ENCODE measurements around the gene PSMA6. TPM values are rescaled to one million over a fixed set of nuclear protein-coding genes. Genes with fewer than 3 reads are reported as not detected.

PSMA6 gene
- total and polyA plus RNA-seq, 2 of the 13 experiments (the other 11 are each of a cell fraction or from before 2014, with no cell fraction given): 525 to 1,109 TPM

- TF ChIP-seq, protein P1, sequence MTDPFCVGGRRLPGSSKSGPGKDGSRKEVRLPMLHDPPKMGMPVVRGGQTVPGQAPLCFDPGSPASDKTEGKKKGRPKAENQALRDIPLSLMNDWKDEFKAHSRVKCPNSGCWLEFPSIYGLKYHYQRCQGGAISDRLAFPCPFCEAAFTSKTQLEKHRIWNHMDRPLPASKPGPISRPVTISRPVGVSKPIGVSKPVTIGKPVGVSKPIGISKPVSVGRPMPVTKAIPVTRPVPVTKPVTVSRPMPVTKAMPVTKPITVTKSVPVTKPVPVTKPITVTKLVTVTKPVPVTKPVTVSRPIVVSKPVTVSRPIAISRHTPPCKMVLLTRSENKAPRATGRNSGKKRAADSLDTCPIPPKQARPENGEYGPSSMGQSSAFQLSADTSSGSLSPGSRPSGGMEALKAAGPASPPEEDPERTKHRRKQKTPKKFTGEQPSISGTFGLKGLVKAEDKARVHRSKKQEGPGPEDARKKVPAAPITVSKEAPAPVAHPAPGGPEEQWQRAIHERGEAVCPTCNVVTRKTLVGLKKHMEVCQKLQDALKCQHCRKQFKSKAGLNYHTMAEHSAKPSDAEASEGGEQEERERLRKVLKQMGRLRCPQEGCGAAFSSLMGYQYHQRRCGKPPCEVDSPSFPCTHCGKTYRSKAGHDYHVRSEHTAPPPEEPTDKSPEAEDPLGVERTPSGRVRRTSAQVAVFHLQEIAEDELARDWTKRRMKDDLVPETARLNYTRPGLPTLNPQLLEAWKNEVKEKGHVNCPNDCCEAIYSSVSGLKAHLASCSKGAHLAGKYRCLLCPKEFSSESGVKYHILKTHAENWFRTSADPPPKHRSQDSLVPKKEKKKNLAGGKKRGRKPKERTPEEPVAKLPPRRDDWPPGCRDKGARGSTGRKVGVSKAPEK (CRISPR knock-in tag; IDR thresholded peaks at IDR 0.05; ENCODE audit: borderline replicate concordance): no peak
- 0 out of 2 replicates have a peak, but pooled peaks have one; percentile 43 for TF ChIP-seq MXD1 (CRISPR knock-in tag; IDR thresholded peaks at IDR 0.05)
- TF ChIP-seq ZNF850 (CRISPR knock-in tag; conservative IDR thresholded peaks at IDR 0.05): no peak
- TF ChIP-seq IKZF1 (IDR thresholded peaks at IDR 0.05): no peak
- TF ChIP-seq BATF2 (CRISPR knock-in tag; IDR thresholded peaks at IDR 0.05): no peak
- peak; percentile 72 for TF ChIP-seq ZNF619 (CRISPR knock-in tag; IDR thresholded peaks at IDR 0.05)
- TF ChIP-seq ZNF44 (CRISPR knock-in tag; IDR thresholded peaks at IDR 0.05): no peak
- TF ChIP-seq HMGA1 (CRISPR knock-in tag; conservative IDR thresholded peaks at IDR 0.05): no peak
- no peak for TF ChIP-seq CSRNP1 (CRISPR knock-in tag; IDR thresholded peaks at IDR 0.05)
- peak; percentile 12; the same call in 1 of the 2 replicates for TF ChIP-seq MIER3 (CRISPR knock-in tag; IDR thresholded peaks at IDR 0.05; ENCODE audit: borderline replicate concordance)
- 0 out of 2 replicates have a peak, but pooled peaks have one; percentile 62 for TF ChIP-seq ZNF138 (CRISPR knock-in tag; IDR thresholded peaks at IDR 0.05; ENCODE audit: low read depth)
- TF ChIP-seq, protein P2, sequence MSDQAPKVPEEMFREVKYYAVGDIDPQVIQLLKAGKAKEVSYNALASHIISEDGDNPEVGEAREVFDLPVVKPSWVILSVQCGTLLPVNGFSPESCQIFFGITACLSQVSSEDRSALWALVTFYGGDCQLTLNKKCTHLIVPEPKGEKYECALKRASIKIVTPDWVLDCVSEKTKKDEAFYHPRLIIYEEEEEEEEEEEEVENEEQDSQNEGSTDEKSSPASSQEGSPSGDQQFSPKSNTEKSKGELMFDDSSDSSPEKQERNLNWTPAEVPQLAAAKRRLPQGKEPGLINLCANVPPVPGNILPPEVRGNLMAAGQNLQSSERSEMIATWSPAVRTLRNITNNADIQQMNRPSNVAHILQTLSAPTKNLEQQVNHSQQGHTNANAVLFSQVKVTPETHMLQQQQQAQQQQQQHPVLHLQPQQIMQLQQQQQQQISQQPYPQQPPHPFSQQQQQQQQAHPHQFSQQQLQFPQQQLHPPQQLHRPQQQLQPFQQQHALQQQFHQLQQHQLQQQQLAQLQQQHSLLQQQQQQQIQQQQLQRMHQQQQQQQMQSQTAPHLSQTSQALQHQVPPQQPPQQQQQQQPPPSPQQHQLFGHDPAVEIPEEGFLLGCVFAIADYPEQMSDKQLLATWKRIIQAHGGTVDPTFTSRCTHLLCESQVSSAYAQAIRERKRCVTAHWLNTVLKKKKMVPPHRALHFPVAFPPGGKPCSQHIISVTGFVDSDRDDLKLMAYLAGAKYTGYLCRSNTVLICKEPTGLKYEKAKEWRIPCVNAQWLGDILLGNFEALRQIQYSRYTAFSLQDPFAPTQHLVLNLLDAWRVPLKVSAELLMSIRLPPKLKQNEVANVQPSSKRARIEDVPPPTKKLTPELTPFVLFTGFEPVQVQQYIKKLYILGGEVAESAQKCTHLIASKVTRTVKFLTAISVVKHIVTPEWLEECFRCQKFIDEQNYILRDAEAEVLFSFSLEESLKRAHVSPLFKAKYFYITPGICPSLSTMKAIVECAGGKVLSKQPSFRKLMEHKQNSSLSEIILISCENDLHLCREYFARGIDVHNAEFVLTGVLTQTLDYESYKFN (CRISPR knock-in tag; conservative IDR thresholded peaks at IDR 0.05): no peak
- TF ChIP-seq, protein P3, sequence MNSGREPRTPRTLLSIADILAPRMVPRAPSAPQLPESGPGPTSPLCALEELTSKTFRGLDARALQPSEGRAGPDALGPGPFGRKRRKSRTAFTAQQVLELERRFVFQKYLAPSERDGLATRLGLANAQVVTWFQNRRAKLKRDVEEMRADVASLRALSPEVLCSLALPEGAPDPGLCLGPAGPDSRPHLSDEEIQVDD (CRISPR knock-in tag; IDR thresholded peaks at IDR 0.05; ENCODE audit: borderline replicate concordance): peak; percentile 9; the same call in 1 of the 2 replicates
- TF ChIP-seq ZBTB1 (CRISPR knock-in tag; IDR thresholded peaks at IDR 0.05; ENCODE audit: borderline replicate concordance): peak; percentile 7; the same call in 1 of the 2 replicates
- TF ChIP-seq ONECUT2 (CRISPR knock-in tag; IDR thresholded peaks at IDR 0.05): no peak
- peak; percentile 12; the same call in 1 of the 2 replicates for TF ChIP-seq HHEX (CRISPR knock-in tag; IDR thresholded peaks at IDR 0.05)
- no peak for TF ChIP-seq FOXA3 (CRISPR knock-in tag; IDR thresholded peaks at IDR 0.05)
- TF ChIP-seq ZBTB38 (CRISPR knock-in tag; IDR thresholded peaks at IDR 0.05): no peak
Measured at GRCh38 chr14:35346738-35347322, 54.6 kb downstream of the PSMA6 start (continued).
